Endothelial cell of umbilical vein (primary cell): ENCODE measurements around the gene THBS4. TPM values are rescaled to one million over a fixed set of nuclear protein-coding genes. Genes with fewer than 3 reads are reported as not detected.
"Not testable (repeated sequence)": the region's sequence is repeated elsewhere in the genome, so short reads cannot be mapped to it uniquely, and the experiment has no call there.

Source experiments
- BruUV-seq: library from RNA; stranded (reverse); fragments of 400-500 nt; replicated peaks from 2 replicates; lab custom pipeline; 2021; lab: Mats Ljungman, UMichigan
- CTCF ChIA-PET: fragments of 300-600, 350-600 bp; sonication (Branson Sonifier 250); formaldehyde crosslinking; loops from one replicate; lab custom pipeline; 2021; ENCODE audit warnings: antibody characterized with exemption, inconsistent platforms; lab: Charles Lee
- POLR2A ChIA-PET: fragments of 300-600, 350-600 bp; sonication (Branson Sonifier 250); formaldehyde crosslinking; loops from one replicate; lab custom pipeline; 2021; ENCODE audit warnings: antibody characterized with exemption, inconsistent platforms; lab: Charles Lee
- DNase-seq: peaks from one replicate; pipeline ENCODE4 v3.0.0-alpha.2; 2011; ENCODE audit warnings: low read depth, low spot score
- FAIRE-seq: peaks from 2 replicates; lab custom pipeline; 2011; peaks lifted over from hg19 to GRCh38; lab: Jason Lieb, UNC
- H2AFZ ChIP-seq: 2 replicates; pipeline ENCODE4 v1.6.0; 2012; ENCODE audit warnings: low read depth, low read length, control low read depth, inconsistent platforms
- H3K27ac ChIP-seq: 2 replicates; pipeline ENCODE4 v1.5.1; 2011; ENCODE audit warnings: low read depth, mild to moderate bottlenecking, control low read depth, low read length, moderate library complexity; ENCODE audit not compliant: insufficient read depth
- H3K27me3 ChIP-seq, 2 experiments: 2 replicates each; pipeline versions ENCODE4 v1.6.0 to v1.6.1; 2011; ENCODE audit warnings: low read length in 2 of 2, mixed read lengths in 1 of 2; ENCODE audit not compliant: control insufficient read depth in 2 of 2, insufficient read depth in 2 of 2
- H3K36me3 ChIP-seq, 2 experiments: 2 replicates in 1 of 2; 3 replicates in 1 of 2; pipeline ENCODE4 v1.5.1; 2011; ENCODE audit warnings: low read length in 2 of 2, mild to moderate bottlenecking in 1 of 2, moderate library complexity in 1 of 2; ENCODE audit not compliant: control insufficient read depth in 2 of 2, insufficient read depth in 2 of 2; ENCODE audit errors: extremely low read depth in 1 of 2
- H3K4me1 ChIP-seq: 3 replicates; pipeline ENCODE4 v1.5.1; 2011; ENCODE audit warnings: mild to moderate bottlenecking, low read length; ENCODE audit not compliant: control insufficient read depth, insufficient read depth; ENCODE audit errors: extremely low read depth
- H3K4me2 ChIP-seq: 2 replicates; pipeline ENCODE4 v1.6.1; 2011; ENCODE audit warnings: low read length, control low read depth, mixed read lengths; ENCODE audit not compliant: insufficient read depth
- H3K4me3 ChIP-seq, 3 experiments: fragments of 200-600 bp in 1 of 3; sonication (generic), shearing (Covaris generic) in 1 of 3; replicated peaks in 1 of 3; 2 replicates each; pipeline ENCODE4 v1.5.1; 2011 to 2016; ENCODE audit warnings: control low read depth in 3 of 3, low read length in 3 of 3, mild to moderate bottlenecking in 2 of 3, inconsistent platforms in 1 of 3, low read depth in 1 of 3, moderate library complexity in 1 of 3; ENCODE audit not compliant: insufficient read depth in 1 of 3
- H3K79me2 ChIP-seq: 2 replicates; pipeline ENCODE4 v1.6.0; 2012; ENCODE audit warnings: low read length, inconsistent platforms; ENCODE audit not compliant: control insufficient read depth, insufficient read depth
- H3K9ac ChIP-seq: replicated peaks from 2 replicates; pipeline ENCODE3; 2011; ENCODE audit warnings: low read length, control low read depth; ENCODE audit not compliant: insufficient read depth; ENCODE audit errors: extremely low read depth
- H3K9me1 ChIP-seq: replicated peaks from 3 replicates; pipeline ENCODE4 v1.6.0; 2011; ENCODE audit warnings: mild to moderate bottlenecking, low read length; ENCODE audit not compliant: control insufficient read depth, insufficient read depth; ENCODE audit errors: extremely low read depth
- H3K9me3 ChIP-seq: replicated peaks from 2 replicates; pipeline ENCODE4 v1.5.1; 2012; ENCODE audit warnings: low read length, inconsistent platforms; ENCODE audit not compliant: control insufficient read depth, insufficient read depth
- H4K20me1 ChIP-seq: replicated peaks from 2 replicates; pipeline ENCODE3; 2011; ENCODE audit warnings: mild to moderate bottlenecking, low read length; ENCODE audit not compliant: control insufficient read depth, insufficient read depth; ENCODE audit errors: extremely low read depth
- EZH2 ChIP-seq: IDR thresholded peaks from 2 replicates; pipeline ENCODE4 v1.6.1; 2012; ENCODE audit warnings: borderline replicate concordance, low read depth, mild to moderate bottlenecking, moderate library complexity, low read length, inconsistent platforms; ENCODE audit not compliant: severe bottlenecking
- FOS ChIP-seq: IDR thresholded peaks from 2 replicates; pipeline ENCODE4 v1.6.1; 2011; ENCODE audit warnings: mild to moderate bottlenecking, low read length, moderate library complexity, borderline replicate concordance; ENCODE audit not compliant: insufficient read depth
- GATA2 ChIP-seq: IDR thresholded peaks from 2 replicates; pipeline ENCODE4 v1.7.0; 2011; ENCODE audit warnings: low read depth, mild to moderate bottlenecking, moderate library complexity, mixed read lengths, low read length; ENCODE audit not compliant: insufficient read length, insufficient read depth
- JUN ChIP-seq: IDR thresholded peaks from 2 replicates; pipeline ENCODE4 v1.6.1; 2011; ENCODE audit warnings: borderline replicate concordance, low read depth; ENCODE audit not compliant: insufficient read length, insufficient read depth
- MYC ChIP-seq: IDR thresholded peaks from one replicate; pipeline ENCODE4 v1.6.1; 2011; ENCODE audit warnings: mild to moderate bottlenecking, low read depth, low read length
- POLR2A ChIP-seq: IDR thresholded peaks from 2 replicates; pipeline ENCODE4 v1.6.1; 2012; ENCODE audit warnings: low read depth, mild to moderate bottlenecking, control low read depth, low read length
- POLR2AphosphoS5 ChIP-seq: IDR thresholded peaks from 2 replicates; pipeline ENCODE4 v1.6.1; 2012; ENCODE audit warnings: low read depth, mild to moderate bottlenecking, control low read depth, low read length, moderate library complexity; ENCODE audit not compliant: insufficient read depth
- dilution Hi-C: fragments of 300-500 bp; cut with MboI; formaldehyde crosslinking; loops from one replicate; pipeline ENCODE4 v1.15.0; 2019; ENCODE audit warnings: low sequenced_read_pairs; ENCODE audit not compliant: extremely low pct_ligation_motif_present
- intact Hi-C: fragments of 100-400 bp; cut with micrococcal nuclease; formaldehyde crosslinking; loops from one replicate; pipeline ENCODE4 v1.10.0; 2022
- polyA plus RNA-seq, 4 experiments: library from polyadenylated mRNA; depleted of rRNA in 3 of 4; stranded (reverse) in 3 of 4; unstranded in 1 of 4; fragments of >200 nt; gene quantifications; 2 replicates each; pipeline versions ENCODE4 v1.2.1 to v1.2.3, GENCODE V29; 2011 to 2012; ENCODE audit warnings: missing spikeins in 1 of 4
- total RNA-seq: library from RNA; stranded (reverse); gene quantifications from 2 replicates; pipeline ENCODE4 v1.2.3, GENCODE V29; 2021
- TF ChIP-seq, protein P1 (sequence below), 2 donors: IDR thresholded peaks; 1 replicate in 1 of 2; 2 replicates in 1 of 2; pipeline ENCODE4 v1.5.1; 2011; ENCODE audit warnings: low read length in 2 of 2, mild to moderate bottlenecking in 2 of 2, moderate library complexity in 2 of 2, control low read depth in 1 of 2, inconsistent platforms in 1 of 2, low read depth in 1 of 2; ENCODE audit not compliant: insufficient read depth in 1 of 2; ENCODE audit errors: extremely low read depth in 1 of 2
- TF ChIP-seq, protein P2 (sequence below): IDR thresholded peaks from 2 replicates; pipeline ENCODE4 v1.6.1; 2011; ENCODE audit not compliant: insufficient read depth, insufficient read length

The THBS4 gene
- total and polyA plus RNA-seq, 2 donors (not counting 3 experiments of a cell fraction or from before 2014, with no cell fraction given): not detected

DNA sequence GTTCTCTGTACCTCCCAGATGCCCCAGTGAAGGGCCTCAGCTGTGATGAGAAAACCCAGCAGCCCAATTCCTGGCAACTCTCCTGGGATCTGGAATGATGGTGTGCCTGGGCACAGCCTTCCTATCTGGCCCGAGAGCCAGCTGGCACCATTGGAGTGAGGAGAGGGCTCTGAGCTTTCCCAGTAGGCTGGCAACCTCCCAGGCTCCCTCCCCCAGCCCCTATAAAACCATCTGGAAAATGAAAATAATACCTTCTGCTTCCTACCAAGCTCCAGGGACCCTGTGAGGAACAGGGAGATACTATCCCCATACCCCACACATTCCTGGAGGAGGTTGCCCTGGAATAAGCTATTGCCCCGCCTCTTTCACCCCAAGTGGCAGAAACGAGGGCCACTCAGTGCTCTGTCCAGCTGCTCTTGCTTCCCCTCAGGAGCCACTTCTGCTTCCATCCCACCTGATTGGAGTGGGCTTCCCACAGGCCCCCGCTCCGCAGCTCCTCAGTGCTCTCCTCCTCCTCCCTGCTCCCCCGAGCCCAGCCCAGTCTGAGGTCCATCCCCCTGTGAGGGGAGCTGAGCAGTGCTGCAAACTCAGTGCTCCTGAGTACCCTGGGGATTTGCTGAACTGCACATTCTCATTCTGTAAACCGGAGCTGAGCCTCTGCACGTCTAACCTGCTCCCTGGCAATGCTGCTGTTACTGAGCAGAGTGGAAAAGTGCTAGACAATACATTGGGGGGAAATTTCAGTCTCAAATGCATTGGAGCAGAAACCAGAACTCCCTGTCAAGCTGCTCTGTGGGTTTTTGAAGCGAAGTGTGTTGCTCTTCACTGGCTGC is 74.7 kb downstream of the THBS4 start:
- no peaks in the 10 kb centered on the region for H3K27me3 ChIP-seq
- H3K4me3 ChIP-seq: no peak overlapping the region
- dilution Hi-C loops: no loop called here
- H3K9me1 ChIP-seq: no peaks in the 10 kb centered on the region
- no peak for DNase-seq
- no peak for TF ChIP-seq FOS
- no peak for TF ChIP-seq JUN
- TF ChIP-seq, protein P1, sequence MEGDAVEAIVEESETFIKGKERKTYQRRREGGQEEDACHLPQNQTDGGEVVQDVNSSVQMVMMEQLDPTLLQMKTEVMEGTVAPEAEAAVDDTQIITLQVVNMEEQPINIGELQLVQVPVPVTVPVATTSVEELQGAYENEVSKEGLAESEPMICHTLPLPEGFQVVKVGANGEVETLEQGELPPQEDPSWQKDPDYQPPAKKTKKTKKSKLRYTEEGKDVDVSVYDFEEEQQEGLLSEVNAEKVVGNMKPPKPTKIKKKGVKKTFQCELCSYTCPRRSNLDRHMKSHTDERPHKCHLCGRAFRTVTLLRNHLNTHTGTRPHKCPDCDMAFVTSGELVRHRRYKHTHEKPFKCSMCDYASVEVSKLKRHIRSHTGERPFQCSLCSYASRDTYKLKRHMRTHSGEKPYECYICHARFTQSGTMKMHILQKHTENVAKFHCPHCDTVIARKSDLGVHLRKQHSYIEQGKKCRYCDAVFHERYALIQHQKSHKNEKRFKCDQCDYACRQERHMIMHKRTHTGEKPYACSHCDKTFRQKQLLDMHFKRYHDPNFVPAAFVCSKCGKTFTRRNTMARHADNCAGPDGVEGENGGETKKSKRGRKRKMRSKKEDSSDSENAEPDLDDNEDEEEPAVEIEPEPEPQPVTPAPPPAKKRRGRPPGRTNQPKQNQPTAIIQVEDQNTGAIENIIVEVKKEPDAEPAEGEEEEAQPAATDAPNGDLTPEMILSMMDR (IDR thresholded peaks at IDR 0.05; ENCODE audit: extremely low read depth in 1 of 2, insufficient read depth in 1 of 2, low read depth in 1 of 2, low read length in 2 of 2): no peak
- TF ChIP-seq, protein P2, sequence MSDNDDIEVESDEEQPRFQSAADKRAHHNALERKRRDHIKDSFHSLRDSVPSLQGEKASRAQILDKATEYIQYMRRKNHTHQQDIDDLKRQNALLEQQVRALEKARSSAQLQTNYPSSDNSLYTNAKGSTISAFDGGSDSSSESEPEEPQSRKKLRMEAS: no peak
- TF ChIP-seq POLR2A: no peak
- no peak for TF ChIP-seq MYC
- no peak for TF ChIP-seq GATA2
- TF ChIP-seq EZH2: no peak
- TF ChIP-seq POLR2AphosphoS5: no peak
- CTCF ChIA-PET: interaction anchor here (1.0 to 1.7 kb wide), 4 partner anchors 18 to 198 kb away, joined by 3 to 9 read pairs (median 6); no protein-coding TSS in a partner anchor
- H2AFZ ChIP-seq: no peak overlapping the region
- intact Hi-C loops: no loop called here
- no peak for FAIRE-seq
- no peak overlapping the region for H3K27ac ChIP-seq
- no peaks in the 10 kb centered on the region for H3K79me2 ChIP-seq
- H3K9ac ChIP-seq: no peak overlapping the region
- no peak overlapping the region for H3K4me2 ChIP-seq
- H3K4me1 ChIP-seq: no peaks in the 10 kb centered on the region
- no peaks in the 10 kb centered on the region for H4K20me1 ChIP-seq
- H3K36me3 ChIP-seq: no peaks in the 10 kb centered on the region
- H3K9me3 ChIP-seq: no peaks in the 10 kb centered on the region
- BruUV-seq: no TSS peak
- POLR2A ChIA-PET: no interaction called here

DNA sequence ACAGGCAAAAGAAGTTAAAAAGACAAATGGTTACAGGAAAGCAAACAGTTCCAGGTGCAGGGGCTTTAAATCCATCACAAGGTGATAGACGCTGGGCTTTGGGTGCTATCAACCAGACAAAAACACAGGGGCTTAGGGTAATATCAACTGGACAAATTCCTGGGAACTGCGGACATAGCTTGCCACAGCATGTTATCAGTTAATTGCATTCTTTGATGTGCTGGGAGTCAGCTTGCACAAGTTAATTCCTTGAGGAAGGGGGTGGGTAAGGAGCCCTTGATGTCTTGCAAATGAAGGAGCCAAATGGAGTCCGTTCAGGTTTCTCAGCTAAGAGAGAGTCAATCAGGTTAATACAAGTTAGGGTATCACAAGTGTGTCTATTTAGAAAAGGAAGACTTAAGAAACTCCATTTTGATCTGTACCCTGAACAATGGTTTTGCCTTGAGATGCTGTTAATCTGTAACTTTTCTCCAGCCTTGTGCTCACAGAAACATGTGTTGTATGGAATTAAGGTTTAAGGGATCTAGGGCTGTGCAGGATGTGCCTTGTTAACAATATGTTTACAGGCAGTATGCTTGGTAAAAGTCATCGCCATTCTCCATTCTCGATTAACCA is 76.3 kb downstream of the THBS4 start:
- CTCF ChIA-PET, H4K20me1 ChIP-seq, H3K4me3 ChIP-seq, BruUV-seq, H3K79me2 ChIP-seq, intact Hi-C loops, H3K9me1 ChIP-seq, H2AFZ ChIP-seq, H3K27me3 ChIP-seq, FAIRE-seq, H3K36me3 ChIP-seq, H3K27ac ChIP-seq, H3K4me2 ChIP-seq, dilution Hi-C loops, H3K4me1 ChIP-seq, POLR2A ChIA-PET, H3K9ac ChIP-seq, DNase-seq, H3K9me3 ChIP-seq: not testable (repeated sequence)
